Raji (cell line): Measurements from ENCODE around the gene PKD2L2.

Experiments
- POLR2A ChIP-seq: IDR thresholded peaks from 2 replicates; pipeline ENCODE4 v1.6.1; 2011; ENCODE audit warnings: low read depth, low read length, control low read depth; ENCODE audit not compliant: insufficient read depth

The PKD2L2 gene

DNA sequence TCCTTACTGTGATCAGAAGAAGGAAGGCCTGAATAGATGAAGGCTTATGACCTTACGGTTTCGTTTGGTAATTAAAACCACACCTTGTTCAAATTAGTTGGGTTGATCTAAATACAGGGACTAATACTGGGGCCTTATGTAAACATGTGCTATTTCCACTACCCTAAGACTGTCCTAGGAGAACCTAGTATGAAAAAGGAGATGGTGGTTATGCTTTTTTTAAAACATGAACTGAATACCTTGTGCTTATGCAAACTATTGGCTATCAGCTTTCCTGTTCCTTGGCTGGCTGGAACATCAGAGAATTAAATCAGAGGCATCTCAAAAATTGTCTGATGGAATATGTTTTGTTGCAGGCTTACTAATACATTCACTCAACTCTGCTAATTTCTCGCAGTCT, 17.7 kb upstream of the PKD2L2 start:
- TF ChIP-seq POLR2A, result no peak

DNA sequence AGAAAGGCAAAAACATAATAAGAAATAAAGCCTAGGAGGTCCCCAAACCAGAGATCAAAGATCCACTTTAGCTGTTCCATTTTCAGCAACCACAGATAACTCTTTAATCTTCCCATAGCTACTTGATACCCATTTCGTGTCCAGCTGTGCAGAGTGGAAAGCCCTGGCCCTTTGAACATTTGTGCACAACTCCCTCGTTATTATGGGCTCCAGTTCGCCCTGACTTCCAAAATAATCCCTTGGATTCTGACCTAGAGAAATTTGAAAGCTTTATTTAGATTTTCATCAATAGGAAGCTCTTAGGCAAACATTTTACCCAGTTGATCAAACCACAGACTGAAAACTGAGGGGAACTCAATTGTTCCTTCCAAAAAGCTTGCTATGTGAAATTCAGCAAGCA, 16.8 kb upstream of the PKD2L2 start:
- TF ChIP-seq POLR2A, result no peak

DNA sequence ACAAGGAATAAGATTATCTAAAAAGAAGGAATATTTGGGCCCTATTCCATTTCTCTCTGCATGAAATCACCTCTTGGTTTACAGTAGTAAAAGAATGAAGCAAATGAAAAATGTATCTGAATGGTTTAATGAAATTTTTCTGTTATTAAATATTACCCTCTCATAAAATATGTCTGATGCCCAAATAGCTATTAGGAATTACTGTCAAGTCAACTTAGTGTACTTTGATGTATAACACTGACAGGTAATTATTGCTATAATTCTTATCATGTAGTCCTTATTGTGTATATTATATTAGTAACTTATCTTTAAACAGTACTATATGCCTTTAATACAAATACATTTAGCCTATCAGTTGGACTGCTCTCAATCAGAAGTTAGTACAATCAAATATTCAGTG, 13.2 kb upstream of the PKD2L2 start:
- TF ChIP-seq POLR2A, result no peak

DNA sequence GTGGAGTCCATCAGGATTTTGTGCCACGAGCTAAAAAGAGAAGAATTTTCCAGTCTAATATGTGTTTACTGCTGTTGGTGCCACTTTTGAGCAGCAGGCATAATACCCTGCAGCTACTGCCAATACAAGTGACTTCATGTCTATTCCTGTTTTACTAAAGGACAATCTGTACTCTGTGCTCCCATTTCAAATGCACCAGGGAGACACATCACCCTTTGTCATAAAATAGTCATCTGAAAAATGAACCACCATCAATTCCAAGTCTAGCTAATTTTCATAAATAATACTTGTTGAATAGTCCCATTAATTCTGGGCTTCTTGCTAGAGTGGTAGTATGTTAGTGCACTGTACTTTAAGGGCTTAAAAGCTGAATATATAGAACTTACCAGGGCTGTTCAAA, 8.9 kb upstream of the PKD2L2 start:
- no peak for TF ChIP-seq POLR2A

DNA sequence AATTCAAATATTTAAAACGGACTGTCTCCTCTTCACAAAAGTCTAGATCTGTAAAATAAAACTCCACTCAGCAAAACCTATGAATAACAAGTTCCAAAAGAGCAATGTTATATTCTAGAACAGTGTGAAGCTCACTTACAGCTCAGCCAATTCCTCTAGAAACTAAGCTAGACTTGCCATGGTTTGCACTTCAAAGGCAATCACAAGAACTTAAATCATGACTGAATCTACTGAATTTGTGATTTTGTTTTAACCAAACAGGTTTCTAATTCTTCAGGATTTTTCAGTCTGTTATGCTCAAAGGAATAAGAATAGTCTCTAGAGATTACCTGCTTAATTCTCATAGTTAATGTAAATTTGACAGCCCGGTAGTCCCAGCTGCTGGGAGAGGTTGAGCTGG, 1.4 kb upstream of the PKD2L2 start:
- no peak for TF ChIP-seq POLR2A

DNA sequence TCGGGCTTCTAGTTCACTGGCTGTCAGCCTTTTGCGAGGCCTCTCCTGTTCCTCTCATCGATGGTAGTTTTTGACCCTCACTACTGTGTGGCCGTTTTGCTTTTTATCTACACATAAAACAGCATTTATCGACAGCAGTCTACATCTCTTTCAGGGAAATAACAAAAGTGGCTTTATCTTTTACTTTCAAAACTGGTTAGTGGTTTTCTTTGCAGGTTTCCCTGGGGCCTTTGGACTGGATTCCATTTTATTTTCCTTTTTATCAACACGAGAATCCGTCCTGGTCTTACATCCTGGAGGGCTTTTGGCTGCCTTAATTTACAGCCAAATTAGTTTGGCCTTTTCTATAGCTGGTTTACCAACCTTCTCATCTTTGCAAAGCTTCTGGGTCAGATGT, 793 bp upstream of the PKD2L2 start:
- no peak for TF ChIP-seq POLR2A

DNA sequence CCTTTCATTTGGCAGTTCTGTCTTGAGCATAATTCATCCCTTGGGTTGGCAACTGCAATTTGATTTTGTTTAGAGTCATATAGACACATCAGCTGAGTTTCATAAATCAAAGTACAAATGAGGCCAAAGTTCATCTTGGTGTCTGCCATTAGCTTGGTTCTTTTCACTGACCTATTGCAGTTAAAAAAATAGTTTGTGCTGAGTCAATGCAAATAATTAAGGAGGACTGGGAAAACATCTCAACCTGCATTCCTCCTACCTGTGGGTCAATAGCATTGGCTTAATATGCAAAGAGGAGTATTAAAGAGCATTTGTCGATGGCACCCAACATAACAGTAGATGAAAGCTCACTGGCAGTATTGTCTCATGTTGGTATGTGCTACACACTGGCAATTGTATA, 1.6 kb downstream of the PKD2L2 start:
- TF ChIP-seq POLR2A, result no peak

DNA sequence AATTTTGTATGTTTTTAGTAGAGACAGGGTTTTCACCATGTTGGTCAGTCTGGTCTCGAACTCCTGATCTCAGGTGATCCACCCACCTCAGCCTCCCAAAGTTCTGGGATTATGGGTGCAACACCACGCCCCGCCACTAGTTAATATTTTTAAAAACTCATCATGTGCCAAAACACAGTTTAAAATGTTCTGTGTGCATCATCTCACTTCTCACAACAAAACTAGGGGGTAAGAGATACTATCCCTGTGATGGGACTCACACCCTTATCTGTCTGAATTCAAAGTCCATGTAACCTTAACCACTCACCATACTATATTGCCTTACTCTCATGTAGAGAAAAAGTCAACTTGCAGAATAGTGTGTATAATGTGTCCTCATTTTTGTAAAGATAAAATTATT, 2.6 kb downstream of the PKD2L2 start:
- no peak for TF ChIP-seq POLR2A

DNA sequence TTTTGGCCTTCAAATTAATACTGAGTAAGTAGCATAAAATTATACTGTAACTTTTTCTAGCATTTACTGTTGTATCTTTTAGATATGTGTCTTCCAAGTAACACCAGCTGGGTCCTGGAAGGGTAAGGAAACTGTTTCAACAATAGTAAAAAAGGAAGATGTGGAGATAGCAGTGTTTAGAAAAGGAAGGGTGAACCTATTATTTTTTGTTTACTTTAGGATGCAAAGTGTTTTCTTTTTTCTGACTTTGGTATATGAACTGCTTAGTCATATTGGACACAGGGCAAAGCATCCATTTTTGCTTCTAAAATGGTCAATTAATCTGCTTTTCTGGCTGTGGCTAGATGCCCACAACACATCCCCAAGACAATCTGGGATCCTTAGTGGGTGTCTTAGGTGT, 5.3 kb downstream of the PKD2L2 start:
- TF ChIP-seq POLR2A, result no peak

DNA sequence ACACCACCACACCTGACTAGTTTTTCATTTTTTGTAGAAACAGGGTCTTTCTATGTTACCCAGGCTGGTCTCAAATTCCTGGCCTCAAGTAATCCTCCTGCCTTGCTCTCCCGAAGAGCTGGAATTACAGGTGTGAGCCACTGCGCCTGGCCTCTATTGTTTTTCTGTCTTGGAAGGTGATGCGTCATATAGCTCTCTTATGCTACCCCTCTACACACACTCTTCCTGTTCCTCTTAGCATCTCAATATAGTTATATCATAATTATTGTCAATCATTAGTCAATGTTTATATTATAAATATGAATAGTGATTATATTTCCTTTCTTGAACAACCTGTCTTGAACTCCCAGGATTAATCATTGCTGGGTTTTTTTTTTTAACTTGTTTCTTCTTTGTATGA, 7.3 kb downstream of the PKD2L2 start:
- no peak for TF ChIP-seq POLR2A

DNA sequence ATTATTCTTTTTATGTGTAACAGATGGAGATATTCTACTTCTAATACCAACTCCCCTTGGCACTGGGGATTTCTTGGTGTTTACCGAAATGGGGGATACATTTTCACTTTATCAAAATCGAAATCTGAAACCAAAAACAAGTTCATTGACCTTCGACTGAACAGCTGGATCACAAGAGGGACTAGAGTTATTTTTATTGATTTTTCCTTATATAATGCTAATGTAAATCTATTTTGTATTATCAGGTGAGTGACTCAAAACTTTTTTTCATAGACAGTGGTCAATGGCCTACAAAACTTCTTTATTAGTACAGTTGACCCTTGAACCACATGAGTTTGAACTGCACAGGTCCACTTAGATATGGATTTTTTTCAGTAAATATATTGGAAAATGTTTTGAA, 10.2 kb downstream of the PKD2L2 start:
- no peak for TF ChIP-seq POLR2A

DNA sequence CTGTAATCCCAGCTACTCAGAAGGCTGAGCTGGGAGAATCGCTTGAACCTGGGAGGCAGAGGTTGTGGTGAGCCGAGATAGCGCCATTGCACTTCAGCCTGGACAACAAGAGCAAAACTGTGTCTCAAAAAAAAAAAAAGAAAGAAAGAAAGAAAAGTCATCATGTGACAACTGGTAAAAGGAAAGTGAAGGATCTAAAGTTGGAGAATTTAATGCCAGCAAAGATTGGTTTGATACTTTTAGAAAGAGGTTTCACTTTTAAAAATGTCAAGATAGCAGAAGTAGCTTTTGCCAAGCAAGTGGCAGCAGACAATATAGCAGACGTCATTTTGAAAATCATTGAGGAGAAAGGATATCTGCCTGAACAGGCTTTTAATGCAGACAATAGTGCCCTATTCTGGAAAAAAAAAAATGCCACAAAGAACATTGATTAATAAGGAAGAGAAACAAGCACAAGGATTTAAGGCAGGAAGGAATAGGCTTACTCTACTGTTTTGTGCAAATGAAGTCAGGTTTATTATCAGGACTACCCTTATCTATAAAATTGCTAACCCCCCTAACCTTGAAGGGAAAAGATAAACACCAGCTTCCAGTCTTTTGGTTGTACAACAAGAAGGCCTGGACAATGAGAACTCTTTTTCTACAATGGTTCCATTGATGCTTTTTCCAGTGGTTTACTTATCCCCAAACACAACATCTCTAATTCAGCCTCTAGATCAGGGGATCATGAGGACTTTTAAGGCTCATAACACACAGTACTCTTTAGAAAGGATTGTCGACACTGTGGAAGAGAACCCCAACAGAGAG, 12.0 kb downstream of the PKD2L2 start:
- TF ChIP-seq POLR2A, result no peak

DNA sequence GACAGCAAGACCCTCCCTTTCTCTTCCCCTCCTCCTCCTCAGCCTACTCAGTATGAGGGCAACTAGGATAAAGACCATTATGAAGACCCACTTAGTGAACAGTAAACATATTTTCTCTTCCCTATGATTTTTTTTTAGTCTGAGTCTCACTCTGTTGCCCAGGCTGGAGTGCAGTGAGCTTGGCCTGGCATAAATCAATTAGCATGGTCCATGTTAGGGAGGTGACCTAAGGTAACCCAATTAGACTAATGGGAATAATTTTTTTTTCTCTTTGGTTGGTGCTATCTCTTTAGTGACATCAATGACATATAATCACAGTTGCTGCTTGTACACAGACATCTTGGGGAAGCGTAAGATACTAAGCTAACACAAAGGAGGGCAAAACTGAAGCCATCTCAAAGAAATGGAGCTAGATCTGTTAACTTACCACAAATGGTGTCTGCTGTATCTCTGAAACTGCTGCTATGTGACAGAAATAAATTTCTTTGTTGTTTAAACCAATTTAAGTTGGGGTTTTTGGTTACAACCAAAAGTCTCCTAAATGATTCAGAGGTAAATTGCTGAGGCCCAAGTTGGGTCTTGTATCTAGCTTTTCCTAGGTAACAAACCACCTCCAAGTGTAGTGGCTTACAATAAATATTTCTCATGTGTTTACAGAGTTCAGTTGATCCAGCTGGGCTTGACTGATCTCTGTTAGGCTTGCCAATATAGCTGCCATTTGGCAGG, 13.3 kb downstream of the PKD2L2 start:
- TF ChIP-seq POLR2A, result no peak

DNA sequence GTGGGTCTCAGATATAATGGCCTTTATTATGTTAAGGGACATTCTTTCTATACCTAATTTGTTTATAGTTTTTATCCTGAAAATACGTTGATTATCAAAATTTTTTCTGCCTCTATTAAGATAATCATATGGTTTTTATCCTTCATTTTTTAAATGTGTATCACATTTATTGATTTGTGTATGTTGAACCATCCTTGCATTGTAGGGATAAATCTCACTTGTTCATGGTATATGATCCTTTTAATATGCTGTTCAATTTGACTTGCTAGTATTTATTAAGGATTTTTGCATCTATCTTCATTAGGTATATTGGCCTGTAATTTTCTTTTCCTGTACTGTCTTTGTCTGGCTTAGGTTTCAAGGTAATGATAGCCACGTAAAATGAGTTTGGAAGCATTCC, 25.5 kb downstream of the PKD2L2 start:
- TF ChIP-seq POLR2A, result no peak

DNA sequence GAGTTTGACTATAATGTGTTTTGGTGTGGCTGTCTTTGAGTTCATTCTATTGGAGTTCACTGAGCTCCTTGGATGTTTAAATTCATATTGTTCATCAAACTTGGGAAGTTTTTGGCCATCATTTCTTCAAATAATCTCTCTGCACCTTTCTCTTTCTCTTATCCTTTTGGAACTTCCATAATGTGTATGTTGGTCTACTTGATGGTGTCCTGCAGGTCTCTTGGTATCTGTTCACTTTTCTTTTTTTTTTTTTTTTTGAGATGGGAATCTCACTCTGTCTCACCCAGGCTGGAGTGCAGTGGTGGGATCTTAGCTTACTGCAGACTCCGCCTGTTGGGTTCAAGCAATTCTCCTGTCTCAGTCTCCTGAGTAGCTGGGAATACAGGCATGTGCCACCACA, 27.7 kb downstream of the PKD2L2 start:
- TF ChIP-seq POLR2A, result no peak

DNA sequence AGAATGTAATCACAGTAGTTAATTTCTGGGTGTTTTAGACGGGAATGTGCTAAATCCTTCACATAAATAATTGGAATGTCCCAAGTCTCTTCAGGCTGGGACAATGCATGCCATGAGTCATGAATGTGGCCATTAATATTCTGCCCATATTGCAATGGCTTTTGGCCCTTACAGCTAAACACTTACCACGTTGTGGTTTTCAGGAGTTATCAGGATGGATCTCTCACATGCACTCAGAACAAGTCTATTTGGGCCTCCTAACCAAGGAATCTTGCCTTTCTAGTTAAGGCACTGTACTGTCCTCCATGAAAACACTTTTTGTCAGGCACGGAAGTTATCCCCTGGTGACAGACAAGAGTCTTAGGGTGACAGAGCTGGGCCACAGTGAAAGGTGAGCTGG, 32.7 kb downstream of the PKD2L2 start:
- TF ChIP-seq POLR2A, result no peak

DNA sequence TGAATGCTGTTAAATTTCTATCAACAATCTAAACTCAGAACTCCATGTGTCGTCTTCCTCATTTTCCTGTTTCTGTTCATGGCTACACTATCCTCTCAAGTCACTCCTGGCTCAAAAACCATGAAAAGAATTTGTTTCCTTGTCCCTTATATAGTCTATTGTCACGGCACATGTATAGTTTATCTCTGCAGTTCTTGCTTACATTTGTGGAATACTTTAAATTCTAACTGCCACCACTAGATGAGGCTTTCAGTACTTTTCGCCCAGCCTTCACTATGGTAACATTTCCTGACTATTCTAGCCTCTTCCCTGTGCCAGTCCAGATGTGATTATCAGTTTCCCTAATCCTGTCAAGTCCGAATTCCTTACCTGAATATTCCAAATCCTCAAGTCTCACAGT, 34.6 kb downstream of the PKD2L2 start:
- TF ChIP-seq POLR2A, result no peak
